Esophagus muscularis mucosa (tissue), 4 donors: ENCODE data around the gene HLA-DPA1.

Source experiments
- EP300 ChIP-seq: sonication (generic); formaldehyde crosslinking; IDR thresholded peaks from one replicate; pipeline ENCODE4 v1.6.1; 2017; ENCODE audit warnings: antibody characterized with exemption
- POLR2A ChIP-seq: fragments of 450-650 bp; IDR thresholded peaks from one replicate; pipeline ENCODE4 v1.6.1; 2017; ENCODE audit warnings: antibody characterized with exemption, moderate library complexity, mild to moderate bottlenecking, low read depth
- POLR2AphosphoS5 ChIP-seq, 2 donors: sonication (generic); formaldehyde crosslinking; IDR thresholded peaks; one replicate each; pipeline ENCODE4 v1.6.1; 2017; ENCODE audit warnings: antibody characterized with exemption in 2 of 2
- TF ChIP-seq, protein P1 (sequence below), 3 experiments: fragments of 200-600 bp in 2 of 3; fragments of 450-650 bp in 1 of 3; sonication (generic) in 2 of 3; IDR thresholded peaks; one replicate each; pipeline ENCODE4 v1.5.1; 2017 to 2019; ENCODE audit warnings: antibody characterized with exemption in 3 of 3, mild to moderate bottlenecking in 2 of 3, moderate library complexity in 1 of 3

DNA sequence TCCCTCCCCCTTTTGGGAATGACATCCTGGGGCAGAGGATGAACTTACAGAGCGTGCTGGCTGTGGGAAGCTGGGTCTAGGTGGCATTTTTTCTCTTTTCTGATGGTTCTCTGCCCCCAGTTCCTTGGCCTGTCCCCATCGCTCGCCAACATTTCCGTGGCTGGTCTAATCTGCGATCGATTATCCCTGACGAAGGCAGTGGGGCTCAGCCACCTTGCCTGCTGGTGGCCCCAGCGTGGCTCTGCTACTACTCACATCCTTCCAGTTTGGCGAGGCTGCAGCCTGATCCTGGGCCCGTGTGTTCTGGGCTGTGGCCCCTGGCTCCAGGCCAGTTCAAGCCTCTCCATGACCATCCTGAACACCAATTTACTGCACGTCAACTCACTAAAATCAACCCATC, 57.7 kb downstream of the HLA-DPA1 start:
- TF ChIP-seq, protein P1, sequence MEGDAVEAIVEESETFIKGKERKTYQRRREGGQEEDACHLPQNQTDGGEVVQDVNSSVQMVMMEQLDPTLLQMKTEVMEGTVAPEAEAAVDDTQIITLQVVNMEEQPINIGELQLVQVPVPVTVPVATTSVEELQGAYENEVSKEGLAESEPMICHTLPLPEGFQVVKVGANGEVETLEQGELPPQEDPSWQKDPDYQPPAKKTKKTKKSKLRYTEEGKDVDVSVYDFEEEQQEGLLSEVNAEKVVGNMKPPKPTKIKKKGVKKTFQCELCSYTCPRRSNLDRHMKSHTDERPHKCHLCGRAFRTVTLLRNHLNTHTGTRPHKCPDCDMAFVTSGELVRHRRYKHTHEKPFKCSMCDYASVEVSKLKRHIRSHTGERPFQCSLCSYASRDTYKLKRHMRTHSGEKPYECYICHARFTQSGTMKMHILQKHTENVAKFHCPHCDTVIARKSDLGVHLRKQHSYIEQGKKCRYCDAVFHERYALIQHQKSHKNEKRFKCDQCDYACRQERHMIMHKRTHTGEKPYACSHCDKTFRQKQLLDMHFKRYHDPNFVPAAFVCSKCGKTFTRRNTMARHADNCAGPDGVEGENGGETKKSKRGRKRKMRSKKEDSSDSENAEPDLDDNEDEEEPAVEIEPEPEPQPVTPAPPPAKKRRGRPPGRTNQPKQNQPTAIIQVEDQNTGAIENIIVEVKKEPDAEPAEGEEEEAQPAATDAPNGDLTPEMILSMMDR (IDR thresholded peaks at IDR 0.05), result no peak
- TF ChIP-seq POLR2AphosphoS5 (IDR thresholded peaks at IDR 0.05) (no peak), POLR2A (no peak), EP300 (no peak)
